ENCODE results near the gene RPL15. TPM values are rescaled to one million over a fixed set of nuclear protein-coding genes. Genes with fewer than 3 reads are reported as not detected.

RPL15 gene
- total and polyA plus RNA-seq, 2 of the 13 experiments (the other 11 are each of a cell fraction or from before 2014, with no cell fraction given): 1,297 to 3,693 TPM

DNA sequence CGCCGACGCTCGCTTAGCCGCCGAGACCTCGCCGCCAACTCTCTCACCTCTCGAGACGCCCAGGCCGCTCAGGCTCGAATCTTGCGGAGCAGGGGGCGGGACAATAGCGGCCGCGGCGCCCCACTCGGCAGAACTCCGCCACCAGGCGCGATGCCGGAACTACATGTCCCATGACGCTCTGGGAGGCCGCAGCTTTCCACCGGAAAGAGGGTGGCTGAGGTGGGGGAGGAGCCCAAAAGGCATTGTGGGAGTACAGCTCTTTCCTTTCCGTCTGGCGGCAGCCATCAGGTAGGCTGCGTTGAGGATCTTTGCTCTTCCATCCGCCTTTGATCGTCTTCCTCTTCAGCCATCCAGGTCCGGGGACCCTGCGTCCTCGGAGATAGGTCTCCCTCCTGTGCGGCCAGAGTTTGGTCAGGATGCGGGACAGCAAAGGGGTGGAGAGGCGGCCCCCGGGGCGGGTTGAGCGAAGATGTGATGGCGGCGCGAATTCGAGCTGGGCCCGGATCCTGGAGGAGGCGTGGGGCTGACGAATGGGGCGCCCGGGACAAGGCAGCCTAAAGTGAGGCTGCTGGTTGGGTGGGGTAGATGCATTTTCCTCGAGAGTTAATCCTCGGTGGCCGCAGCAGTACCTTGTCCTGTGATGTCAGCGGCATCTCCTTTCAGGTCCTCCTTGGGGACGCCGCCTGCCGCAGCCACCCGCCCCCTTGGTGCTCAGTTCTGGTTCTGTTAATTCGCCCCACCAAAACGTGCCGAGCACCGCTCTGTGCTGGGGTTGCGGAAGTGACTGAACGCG is at the start of gene RPL15, which contains the start of gene NKIRAS1 (continued):
- TF ChIP-seq, protein P1, sequence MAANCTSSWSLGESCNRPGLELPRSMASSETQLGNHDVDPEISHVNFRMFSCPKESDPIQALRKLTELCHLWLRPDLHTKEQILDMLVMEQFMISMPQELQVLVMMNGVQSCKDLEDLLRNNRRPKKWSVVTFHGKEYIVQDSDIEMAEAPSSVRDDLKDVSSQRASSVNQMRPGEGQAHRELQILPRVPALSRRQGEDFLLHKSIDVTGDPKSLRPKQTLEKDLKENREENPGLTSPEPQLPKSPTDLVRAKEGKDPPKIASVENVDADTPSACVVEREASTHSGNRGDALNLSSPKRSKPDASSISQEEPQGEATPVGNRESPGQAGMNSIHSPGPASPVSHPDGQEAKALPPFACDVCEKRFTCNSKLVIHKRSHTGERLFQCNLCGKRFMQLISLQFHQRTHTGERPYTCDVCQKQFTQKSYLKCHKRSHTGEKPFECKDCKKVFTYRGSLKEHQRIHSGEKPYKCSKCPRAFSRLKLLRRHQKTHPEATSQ (CRISPR knock-in tag; IDR thresholded peaks at IDR 0.05; ENCODE audit: borderline replicate concordance): no peak; the same call in 1 of the 2 replicates
- peak; percentile 96; the same call in 1 of the 2 replicates for TF ChIP-seq ZZZ3 (CRISPR knock-in tag; IDR thresholded peaks at IDR 0.05; ENCODE audit: borderline replicate concordance)
- TF ChIP-seq, protein P2, sequence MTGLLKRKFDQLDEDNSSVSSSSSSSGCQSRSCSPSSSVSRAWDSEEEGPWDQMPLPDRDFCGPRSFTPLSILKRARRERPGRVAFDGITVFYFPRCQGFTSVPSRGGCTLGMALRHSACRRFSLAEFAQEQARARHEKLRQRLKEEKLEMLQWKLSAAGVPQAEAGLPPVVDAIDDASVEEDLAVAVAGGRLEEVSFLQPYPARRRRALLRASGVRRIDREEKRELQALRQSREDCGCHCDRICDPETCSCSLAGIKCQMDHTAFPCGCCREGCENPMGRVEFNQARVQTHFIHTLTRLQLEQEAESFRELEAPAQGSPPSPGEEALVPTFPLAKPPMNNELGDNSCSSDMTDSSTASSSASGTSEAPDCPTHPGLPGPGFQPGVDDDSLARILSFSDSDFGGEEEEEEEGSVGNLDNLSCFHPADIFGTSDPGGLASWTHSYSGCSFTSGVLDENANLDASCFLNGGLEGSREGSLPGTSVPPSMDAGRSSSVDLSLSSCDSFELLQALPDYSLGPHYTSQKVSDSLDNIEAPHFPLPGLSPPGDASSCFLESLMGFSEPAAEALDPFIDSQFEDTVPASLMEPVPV (CRISPR knock-in tag; IDR thresholded peaks at IDR 0.05): no peak
- peak; percentile 73; the same call in 1 of the 2 replicates for TF ChIP-seq MED1 (CRISPR knock-in tag; IDR thresholded peaks at IDR 0.05)
- TF ChIP-seq, protein P3, sequence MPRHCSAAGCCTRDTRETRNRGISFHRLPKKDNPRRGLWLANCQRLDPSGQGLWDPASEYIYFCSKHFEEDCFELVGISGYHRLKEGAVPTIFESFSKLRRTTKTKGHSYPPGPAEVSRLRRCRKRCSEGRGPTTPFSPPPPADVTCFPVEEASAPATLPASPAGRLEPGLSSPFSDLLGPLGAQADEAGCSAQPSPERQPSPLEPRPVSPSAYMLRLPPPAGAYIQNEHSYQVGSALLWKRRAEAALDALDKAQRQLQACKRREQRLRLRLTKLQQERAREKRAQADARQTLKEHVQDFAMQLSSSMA (CRISPR knock-in tag; IDR thresholded peaks at IDR 0.05): 0 out of 2 replicates have a peak, but pooled peaks have one; percentile 59
- TF ChIP-seq ZNF3 (CRISPR knock-in tag; IDR thresholded peaks at IDR 0.05): no peak
- TF ChIP-seq SYNCRIP (IDR thresholded peaks at IDR 0.05; ENCODE audit: insufficient read depth, low read depth, low read length): no peak
- no peak for TF ChIP-seq ZNF234 (CRISPR knock-in tag; conservative IDR thresholded peaks at IDR 0.05)
- no peak for TF ChIP-seq CBX2 (IDR thresholded peaks at IDR 0.05; ENCODE audit: low read depth, low read length)
- TF ChIP-seq CBX2 (CRISPR knock-in tag; IDR thresholded peaks at IDR 0.05; ENCODE audit: low read depth): peak; percentile 77; the same call in 1 of the 2 replicates
- TF ChIP-seq, protein P4, sequence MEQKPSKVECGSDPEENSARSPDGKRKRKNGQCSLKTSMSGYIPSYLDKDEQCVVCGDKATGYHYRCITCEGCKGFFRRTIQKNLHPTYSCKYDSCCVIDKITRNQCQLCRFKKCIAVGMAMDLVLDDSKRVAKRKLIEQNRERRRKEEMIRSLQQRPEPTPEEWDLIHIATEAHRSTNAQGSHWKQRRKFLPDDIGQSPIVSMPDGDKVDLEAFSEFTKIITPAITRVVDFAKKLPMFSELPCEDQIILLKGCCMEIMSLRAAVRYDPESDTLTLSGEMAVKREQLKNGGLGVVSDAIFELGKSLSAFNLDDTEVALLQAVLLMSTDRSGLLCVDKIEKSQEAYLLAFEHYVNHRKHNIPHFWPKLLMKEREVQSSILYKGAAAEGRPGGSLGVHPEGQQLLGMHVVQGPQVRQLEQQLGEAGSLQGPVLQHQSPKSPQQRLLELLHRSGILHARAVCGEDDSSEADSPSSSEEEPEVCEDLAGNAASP (CRISPR knock-in tag; IDR thresholded peaks at IDR 0.05; ENCODE audit: borderline replicate concordance): peak; percentile 56
- peak; percentile 62 for TF ChIP-seq ZNF180 (CRISPR knock-in tag; IDR thresholded peaks at IDR 0.05; ENCODE audit: borderline replicate concordance, low read depth)
- TF ChIP-seq ZNF761 (CRISPR knock-in tag; conservative IDR thresholded peaks at IDR 0.05): 0 out of 2 replicates have a peak, but pooled peaks have one; percentile 42
- no peak; the same call in 1 of the 2 replicates for TF ChIP-seq REXO4 (CRISPR knock-in tag; IDR thresholded peaks at IDR 0.05; ENCODE audit: borderline replicate concordance)
- TF ChIP-seq, protein P5, sequence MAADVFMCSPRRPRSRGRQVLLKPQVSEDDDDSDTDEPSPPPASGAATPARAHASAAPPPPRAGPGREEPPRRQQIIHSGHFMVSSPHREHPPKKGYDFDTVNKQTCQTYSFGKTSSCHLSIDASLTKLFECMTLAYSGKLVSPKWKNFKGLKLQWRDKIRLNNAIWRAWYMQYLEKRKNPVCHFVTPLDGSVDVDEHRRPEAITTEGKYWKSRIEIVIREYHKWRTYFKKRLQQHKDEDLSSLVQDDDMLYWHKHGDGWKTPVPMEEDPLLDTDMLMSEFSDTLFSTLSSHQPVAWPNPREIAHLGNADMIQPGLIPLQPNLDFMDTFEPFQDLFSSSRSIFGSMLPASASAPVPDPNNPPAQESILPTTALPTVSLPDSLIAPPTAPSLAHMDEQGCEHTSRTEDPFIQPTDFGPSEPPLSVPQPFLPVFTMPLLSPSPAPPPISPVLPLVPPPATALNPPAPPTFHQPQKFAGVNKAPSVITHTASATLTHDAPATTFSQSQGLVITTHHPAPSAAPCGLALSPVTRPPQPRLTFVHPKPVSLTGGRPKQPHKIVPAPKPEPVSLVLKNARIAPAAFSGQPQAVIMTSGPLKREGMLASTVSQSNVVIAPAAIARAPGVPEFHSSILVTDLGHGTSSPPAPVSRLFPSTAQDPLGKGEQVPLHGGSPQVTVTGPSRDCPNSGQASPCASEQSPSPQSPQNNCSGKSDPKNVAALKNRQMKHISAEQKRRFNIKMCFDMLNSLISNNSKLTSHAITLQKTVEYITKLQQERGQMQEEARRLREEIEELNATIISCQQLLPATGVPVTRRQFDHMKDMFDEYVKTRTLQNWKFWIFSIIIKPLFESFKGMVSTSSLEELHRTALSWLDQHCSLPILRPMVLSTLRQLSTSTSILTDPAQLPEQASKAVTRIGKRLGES (CRISPR knock-in tag; IDR thresholded peaks at IDR 0.05; ENCODE audit: borderline replicate concordance): no peak; the same call in 1 of the 2 replicates
- TF ChIP-seq MLLT10 (CRISPR knock-in tag; IDR thresholded peaks at IDR 0.05): no peak
- no peak for TF ChIP-seq BHLHE40 (IDR thresholded peaks at IDR 0.05; ENCODE audit: low read length)
- TF ChIP-seq ZBTB20 (CRISPR knock-in tag; IDR thresholded peaks at IDR 0.05; ENCODE audit: borderline replicate concordance, low read depth): peak; percentile 92; the same call in 1 of the 2 replicates
- 0 out of 2 replicates have a peak, but pooled peaks have one; percentile 11 for TF ChIP-seq ZBTB7B (CRISPR knock-in tag; IDR thresholded peaks at IDR 0.05)
- TF ChIP-seq ZNF34 (CRISPR knock-in tag; IDR thresholded peaks at IDR 0.05; ENCODE audit: borderline replicate concordance): peak; percentile 47; the same call in 1 of the 2 replicates
